Stimulated activated CD8-positive, alpha-beta memory T cell treated with anti-CD3 and anti-CD28 coated beads, Interleukin-4, amount 100 ng/mL, for 4 hours (primary cell): ENCODE data around the gene BEST3.
A peak's percentile ranks its signal among the peaks of the same experiment; 100 is the strongest.

Experiments
- DNase-seq, 2 donors: peaks; one replicate each; pipeline ENCODE4 v3.0.0-alpha.2; 2020; ENCODE audit warnings: low read depth in 2 of 2, low spot score in 1 of 2

Gene BEST3

DNA sequence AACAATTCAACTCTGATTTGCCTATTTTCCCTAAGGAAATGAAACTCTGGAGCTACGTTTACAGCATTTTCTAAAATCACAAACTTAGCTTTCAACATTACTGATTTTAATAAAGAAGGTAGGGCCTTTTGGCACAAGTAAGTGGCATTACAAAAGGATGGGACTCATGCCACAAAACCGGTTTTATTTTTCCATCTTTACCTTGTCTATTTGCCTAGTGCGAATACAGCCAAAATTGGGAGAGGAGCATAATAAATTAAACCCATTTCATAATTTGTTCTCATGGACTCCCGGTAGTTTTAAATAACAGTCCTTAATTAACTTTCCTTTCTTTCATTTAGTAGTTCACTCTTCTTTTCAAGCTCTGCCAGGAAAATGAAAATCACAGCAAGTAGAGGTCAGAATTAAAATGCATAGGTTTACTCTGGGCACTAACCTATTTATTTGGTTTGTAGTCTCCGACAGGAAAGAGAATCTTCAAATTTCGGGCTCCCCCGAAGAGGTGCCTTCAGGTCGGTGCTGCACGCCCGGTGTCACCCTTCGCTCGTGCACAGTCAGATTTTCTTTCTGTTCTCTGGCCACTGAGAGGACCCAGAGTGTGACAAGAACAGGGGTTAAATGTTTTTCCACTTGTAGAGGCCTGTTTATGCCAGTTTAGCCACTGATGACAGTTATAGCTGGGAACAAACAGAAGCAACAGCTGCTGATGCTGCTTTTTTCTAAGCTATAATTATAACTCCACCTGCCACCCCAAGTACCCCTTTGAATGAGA is at the start of gene BEST3:
Gene BEST3 (minus strand): TSS at position 535 of the 772 bp plus-strand sequence. CDS start 1,505 bp downstream, outside the sequence.
- DNase-seq = no peak

DNA sequence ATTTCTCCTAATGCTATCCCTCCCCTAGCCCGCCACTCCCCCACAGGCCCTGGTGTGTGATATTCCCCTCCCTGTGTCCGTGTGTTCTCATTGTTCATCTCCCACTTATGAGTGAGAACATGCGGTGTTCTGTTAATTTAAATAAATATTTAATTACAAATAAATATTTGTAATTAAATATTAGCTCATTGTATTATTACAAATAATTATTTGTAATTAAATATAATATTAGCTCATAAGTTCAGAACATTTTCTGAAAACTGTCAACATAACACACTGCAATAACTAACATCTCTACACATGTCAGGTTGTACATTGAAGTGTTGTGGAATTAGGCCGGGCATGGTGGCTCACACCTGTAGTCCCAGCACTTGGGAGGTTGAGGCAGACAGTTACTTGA is 45.0 kb upstream of the BEST3 start:
- no peak for DNase-seq

DNA sequence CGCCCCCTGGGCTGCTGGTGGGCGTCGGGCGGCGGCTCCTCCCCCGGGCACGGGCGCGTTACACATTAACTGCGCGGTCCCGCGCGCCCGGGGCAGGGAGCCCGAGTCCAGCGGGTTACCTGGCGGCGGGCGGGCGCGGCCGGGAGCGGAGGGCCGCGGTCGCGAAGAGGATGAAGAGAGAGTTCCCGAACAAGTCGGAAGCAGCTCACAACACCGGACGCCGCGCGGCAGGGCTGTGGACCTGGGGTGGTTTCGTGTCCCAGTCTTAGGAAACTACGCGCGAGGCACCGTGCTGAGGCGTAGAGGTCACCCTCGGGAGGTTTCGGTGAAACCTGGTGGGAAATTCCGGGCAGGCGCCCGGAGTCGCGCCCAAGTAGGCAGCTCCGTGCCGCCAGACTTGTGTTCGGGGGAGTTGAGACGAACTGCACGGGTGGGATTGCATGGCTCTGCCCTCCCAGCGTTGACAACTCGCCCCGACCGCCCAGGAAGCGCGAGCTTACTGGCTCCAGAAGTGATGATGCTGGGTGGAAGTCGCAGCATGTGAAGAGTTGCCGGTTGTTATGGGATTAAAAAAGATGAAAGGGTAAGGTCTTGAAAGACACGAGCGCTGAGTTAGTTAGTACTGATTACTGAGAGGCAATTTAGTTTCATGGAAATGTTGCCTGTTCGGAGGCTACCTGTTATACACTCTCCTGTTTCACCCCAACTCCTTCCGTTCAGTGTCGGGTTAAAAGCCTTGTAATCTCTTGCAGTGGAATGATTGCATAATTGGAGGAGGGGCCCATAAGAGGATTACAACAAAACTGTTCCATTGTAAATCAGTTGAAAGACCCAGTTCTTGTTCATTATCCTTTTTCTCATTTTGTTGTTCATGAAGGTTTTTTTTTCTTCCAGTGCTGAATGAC is 40.4 kb upstream of the BEST3 start:
- peak; percentile 3 to 22 for DNase-seq

DNA sequence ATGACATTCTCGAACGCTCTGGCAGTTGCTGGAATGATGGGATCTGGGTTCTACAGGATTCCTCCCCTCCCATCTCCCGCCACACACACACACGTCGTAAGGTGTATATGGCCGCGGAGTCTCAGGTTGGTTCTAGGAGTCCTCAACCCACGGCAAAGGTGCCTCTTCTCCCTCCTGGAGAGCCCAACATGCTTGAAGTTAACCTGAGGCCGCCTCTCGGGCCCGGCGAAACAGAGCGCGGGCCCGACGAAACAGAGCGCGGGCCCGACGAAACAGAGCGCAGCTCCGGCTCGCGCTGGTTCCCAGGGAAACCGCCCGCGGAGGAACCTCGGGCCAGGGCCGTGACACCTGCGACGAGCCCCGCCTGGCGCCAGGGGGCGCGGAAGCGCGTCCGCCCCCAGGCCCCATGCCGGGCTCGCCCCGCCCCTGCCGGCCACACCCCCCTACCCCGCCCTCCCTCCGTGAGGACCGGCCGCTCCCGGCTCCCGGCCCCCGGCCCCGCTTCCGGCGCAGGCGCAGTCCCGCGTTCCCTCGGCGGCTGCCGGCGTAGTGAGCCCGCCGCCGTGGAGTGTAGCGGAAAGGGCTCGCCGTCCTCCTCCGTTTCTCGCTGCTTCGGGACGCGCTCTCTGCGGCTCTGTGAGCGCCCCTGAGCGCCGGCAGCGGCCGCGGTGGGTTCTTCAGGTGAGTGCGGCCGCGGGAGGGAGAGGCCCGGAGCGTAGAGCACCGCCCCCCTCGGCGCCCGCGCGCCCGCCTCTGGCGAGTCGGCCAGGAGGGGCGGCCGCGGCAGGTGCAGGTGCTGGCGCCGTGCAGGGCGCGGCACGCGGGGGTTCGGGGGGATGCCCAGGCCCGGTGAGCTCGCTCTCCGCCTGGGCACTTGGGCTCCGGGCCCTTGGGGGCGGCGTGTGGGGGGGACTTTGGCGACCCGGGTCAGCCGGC is 39.5 kb upstream of the BEST3 start, which contains the start of gene RAB3IP:
Gene RAB3IP (plus strand): TSS at position 510 of the 936 bp plus-strand sequence. CDS start 16,549 bp downstream, outside the sequence.
- DNase-seq = peak; percentile 84 to 86

DNA sequence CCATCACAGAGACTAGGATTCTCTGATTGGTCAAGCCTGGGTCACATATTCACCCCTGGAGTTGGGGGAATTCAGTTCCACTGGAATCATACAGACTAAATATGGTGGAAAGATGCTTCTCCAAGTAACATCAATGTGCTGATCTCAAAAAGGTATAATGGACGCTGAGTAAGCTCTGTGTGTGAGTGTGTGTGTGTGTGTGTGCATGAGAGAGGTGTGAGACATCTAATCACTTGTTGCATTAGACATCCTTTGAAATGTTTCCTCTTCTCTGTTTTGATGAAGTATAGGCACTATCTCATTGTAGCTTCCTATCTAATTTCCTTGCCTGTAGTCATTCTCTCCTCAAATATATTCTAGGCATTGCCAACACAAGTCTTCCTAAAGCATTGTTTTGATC is 34.5 kb upstream of the BEST3 start:
- DNase-seq = no peak

DNA sequence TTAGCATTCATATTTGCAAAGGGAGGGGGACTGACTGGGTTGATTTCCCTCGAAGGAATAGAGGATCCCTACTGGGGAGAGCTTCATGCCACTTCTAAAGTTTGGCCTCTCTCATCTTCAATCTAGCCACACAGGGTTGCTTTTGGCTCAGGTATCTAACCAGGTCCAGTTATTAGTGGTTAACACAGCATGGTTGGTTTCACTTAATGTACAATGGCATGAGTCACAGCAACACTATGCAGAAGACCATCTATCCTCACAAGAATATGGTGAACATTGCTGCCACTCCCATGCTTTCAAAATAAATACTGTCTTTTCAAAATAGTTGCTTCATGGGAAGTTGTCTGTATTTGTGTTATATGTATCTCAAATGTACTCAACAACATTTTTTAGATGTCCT is 33.0 kb upstream of the BEST3 start:
- DNase-seq = no peak

DNA sequence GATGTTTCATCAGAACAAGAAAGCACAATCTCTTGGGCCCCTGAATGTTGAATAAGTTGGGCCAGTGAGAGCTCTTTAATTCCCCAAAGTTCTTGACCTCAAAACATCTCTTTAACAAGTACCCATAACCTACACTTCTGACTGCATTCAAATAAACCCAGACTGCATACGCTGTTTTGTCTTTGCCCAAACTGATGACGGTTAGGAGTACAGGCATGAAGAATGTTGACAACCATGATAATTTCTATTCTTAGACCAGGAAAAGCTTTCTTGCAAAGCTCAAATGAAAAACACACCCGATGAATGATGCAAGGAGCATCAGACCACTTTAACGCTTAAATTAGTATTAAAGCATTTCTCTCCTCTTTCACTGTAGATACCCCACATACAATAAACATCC is 27.8 kb upstream of the BEST3 start:
- no peak for DNase-seq

DNA sequence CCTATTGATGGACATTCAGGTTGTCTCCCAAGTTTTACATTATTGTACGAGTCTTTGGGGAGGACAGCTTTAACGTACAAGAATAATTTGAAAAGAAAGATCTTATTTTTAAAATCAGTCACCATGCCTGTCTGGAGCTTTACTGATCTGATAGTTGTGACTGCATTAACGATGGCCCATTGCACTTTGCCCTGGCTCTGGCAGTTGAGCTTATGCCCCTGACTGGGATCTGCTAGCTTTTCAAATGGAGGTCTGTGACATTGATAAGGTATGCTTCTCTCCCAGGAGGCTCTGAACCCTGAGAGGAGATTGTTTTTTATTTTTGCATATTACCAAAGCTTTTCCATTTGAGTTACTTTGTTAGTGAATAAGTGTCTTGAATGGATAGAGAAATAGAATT is 21.6 kb upstream of the BEST3 start:
- DNase-seq = no peak

DNA sequence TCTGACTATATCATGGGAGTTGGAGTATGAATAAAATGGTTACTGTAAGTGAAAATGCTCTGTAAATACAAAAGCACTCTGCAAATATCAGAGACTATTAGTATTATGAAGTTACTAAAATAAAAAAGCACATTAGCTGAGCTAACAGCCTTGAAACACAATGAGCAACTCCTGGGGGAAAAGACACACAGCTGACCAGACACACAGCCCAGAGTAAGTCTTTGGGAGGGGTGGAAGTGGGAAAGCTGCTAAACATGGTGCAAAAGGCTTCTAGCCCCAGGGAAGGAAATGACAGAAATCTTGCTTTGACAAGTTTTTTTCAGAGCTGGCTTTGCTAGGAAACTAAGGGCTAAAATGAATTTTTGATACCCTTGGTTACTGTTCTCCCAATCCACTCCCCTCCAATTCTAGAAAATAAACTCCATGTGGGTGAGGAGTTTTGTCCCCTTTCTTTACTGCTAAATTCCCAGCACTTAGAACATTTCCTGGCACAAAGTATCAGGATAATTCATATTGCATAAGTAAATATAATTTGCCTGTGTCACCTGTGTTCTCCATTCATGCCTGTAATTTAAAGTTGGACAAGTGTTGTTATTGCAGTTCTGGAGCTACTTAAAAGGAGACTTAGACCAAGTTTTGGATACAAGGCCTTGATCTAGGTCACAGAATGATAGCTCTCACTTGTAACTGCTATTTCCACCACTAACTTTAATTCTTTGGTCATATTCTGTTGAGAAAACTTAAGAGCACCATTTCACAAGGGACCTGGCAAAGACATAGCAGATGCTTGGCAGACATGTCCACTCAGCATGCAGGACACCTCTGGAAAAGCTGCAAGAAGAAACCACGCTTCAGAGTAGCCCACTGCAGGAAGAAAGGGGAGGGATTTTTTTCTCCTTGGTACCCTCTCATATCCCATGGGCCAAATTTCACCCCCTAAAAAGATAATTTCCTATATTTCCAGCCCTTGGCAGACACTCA is 20.5 kb upstream of the BEST3 start:
- no peak for DNase-seq

DNA sequence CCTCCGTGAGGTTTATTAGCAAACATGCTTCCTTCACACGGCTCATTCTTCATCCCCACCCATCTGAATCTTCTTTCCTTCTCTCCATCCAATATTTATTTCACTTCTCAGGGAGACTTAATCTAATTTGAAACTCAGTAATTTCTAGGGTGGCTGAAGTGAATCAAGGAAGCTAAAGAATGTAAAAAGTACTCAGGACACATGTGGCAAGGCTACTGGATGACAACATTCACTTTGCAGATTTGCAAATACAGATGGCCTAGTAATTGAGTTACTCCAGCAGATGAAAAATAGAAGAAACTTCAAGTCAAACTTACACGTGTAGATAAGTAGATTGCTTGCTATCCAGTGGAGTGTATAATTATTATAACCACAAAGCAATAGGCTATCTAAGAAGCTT is 15.4 kb upstream of the BEST3 start:
- no peak for DNase-seq

DNA sequence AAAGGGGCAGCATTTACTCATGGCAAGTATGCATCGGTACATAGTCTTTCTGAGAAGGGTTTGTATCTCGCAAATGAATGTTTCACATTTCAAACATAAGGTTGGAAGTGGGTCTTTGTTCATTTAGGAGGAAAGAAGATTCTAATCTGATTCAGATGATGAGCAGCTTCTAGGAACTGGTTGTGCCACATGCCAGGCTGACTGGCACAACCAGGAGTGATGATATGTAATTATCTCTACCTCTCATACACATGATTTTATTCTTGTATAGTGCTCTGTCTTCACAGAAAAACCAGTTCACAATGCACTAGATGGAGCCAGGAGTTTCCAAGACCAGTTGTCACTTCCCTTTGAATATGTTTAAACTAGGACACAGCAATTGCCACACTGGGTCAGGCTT is 13.7 kb upstream of the BEST3 start:
- no peak for DNase-seq

DNA sequence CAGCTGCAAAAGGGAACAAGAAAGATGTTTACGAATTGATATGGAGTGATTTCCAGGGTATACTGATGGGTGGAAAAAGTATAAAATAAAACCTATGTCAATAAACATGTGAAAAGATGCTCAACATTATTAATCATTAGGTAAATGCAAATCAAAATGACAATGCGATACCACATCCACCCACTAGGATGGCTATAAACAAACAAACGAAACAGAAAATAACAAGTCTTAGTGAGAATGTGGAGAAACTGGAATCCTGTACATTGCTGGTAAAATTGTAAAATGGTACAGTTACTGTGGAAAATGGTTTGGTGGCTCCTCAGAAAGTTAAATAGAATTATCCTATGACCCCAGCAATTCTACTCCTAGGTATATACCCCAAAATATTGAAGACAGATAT is 9.5 kb upstream of the BEST3 start:
- DNase-seq = no peak

DNA sequence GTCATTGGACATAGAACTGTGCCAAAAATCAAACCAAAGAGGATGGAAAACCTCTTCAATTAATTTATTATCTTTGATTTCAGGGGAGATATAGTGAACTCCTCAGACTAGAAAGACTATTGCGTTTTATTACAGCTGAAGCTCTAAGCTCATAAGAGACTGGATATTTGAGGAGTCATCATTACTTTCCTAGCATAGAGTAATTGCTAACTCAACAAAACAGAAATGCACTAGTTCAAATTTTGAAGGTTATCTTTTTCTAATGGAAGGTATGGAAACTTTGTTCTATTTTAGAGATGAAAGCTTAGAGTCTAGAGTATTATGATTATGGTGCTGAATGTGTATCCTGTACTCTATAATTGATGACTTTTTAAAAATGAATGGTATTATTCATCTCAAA is 5.3 kb upstream of the BEST3 start:
- DNase-seq = no peak

DNA sequence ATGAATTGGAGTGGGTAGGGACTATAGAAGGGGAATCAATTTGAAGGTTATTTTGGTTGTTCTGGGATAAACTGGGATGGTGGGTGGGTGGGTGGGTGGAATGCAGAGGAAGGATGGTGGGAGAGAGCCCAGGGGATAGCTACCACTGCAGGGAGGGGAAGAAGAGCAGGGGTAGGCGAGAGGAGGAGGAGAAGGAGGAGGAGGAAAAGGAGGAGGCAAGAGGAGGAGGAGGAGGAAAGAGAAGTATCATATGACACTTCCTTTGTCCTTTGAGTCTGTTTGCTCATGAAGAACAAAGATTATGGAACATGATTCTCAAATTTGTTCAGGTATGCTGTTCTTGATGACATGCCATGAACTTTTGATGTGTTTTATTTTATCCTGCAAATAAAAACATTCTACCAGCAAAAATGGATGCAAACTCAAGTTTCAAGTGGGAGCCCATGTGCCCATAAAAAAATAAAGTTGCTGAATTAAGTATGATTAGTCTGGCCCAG is 4.1 kb upstream of the BEST3 start:
- no peak for DNase-seq

DNA sequence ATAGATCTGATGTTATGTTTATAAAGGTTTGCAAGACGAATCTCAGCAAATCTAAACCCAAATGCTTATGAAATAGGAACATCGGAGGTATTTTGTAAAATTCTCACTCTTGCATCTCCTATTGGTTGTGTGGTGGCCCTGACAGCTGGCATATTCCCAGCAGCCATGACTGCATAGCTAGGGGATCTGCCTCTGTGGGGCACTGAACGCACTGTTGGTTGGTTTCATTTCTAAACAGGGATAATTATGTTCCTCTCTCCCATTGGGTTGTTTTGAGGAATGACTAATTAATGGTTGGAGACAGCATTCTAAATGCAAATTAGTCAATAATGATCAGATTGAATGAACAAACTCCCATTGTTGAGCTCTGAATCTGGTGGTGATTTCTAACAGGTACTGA is 2.7 kb upstream of the BEST3 start:
- DNase-seq = no peak

DNA sequence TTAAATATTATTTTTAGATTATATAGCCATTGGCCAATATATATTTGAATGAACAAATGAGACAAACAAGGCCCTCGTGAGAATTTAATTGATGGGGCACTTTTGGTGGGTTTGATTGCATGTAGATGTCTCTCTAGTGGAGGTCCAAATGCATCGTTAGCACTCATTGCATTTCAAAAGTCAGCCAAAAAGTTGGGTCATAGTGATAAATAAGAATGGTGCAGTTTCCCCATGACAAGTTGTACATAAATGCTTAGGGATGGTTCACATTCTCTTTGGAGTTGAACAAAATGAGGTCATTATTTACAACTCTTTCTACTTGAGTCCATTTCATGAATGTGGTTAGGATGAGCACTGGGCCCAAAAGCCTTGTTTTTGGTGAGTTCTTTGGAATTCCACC is 1.0 kb downstream of the BEST3 start:
- DNase-seq = no peak

DNA sequence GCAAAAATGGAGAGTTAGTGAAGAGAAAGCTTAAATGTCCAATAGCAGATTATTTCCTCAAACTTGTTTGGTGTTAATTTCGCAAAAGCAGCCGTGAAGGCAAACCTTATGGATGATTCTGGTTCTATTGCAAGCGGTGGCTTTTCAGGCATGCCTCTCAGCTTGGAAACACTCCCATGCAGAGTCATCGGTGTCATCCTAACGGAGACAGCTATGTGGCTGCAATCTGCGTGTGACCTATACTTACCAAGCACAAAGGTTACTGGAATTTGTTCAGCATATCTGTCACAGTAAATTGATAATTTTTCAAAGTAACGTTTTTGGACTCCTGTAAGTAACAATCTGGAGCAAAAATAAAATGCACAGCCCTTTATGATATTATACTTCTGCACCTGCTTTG is 5.0 kb downstream of the BEST3 start:
- DNase-seq = no peak

DNA sequence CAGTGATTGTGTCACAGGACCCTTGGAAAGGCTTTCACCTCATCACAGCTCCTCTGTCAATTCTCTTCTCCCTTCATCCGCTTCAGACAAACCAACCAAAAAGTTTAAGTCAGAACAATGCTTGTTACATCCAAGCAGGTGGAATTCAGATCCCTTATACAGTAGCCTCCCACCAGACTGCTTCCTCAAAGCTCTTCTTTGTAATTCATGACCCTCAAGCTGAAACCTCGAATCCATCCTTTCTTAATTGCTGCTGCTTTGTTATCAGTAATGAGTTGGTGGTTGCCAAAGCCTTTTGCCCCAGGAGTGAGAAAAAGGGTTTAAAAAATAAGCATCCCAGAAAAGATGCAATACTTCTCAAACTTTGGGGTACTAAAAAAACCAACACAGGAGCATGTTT is 9.5 kb downstream of the BEST3 start:
- DNase-seq = no peak

DNA sequence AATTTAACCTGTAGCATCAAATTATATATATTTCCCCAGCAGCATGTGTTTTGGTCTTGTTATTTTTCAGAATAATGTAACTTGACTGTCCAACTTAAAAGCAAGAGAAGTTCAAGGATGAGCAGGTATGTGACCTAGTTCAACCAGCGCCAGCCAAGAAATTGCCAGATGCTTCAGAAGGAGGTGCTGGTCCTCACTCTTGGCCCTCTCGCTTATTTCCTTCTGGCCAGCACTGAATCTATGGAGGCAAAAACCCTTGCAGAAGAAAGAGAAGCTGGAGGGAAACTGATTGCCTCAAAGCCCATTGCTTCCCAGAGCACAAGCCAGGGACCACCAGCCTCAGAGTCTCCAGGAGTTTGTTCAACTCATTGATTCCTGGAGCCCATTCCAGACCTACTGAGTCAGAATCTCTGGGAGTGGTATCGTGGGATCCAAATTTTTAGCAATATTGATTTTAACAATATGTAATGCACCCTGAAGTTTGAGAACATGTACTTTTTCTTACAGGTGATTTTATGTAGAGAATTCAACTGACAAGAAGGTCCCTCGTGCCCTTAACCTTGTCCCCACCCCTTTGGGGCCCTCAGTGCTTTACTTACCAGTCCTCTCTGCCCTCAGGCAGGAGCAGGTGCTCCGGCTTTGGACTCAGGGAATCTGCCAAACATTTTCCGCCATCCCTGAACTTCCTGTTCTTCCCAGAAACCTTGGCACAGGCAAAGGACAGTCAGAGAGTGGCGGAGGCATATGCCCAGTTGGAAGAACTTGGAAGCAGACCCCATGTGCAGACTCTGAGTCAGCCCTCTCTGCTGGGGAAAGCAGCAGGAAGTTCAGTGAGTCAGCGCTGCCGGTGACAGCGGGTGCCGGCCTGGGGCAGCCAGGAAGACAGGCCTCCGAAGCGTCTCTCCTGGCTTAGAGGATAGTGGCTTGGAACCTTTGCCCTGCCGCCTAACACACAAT is 10.4 kb downstream of the BEST3 start:
- DNase-seq = no peak
